Activated CD4-positive, CD25-positive, alpha-beta regulatory T cell treated with anti-CD3 and anti-CD28 coated beads, Interleukin-2, amount 50 U/mL, for 24 hours (primary cell): ENCODE measurements around the gene NT5C.

Experiments
- ATAC-seq, 2 donors: fragments of 150-1000 bp; cut with Tn5 transposase; one replicate each; pipeline ENCODE4 v1.10.0; 2021; ENCODE audit warnings: mild to moderate bottlenecking in 1 of 2, moderate library complexity in 1 of 2

NT5C gene

GRCh38 chr17:75114552-75115314 is 16.8 kb downstream of the NT5C start:
- no peak for ATAC-seq

GRCh38 chr17:75113798-75114551 is 17.6 kb downstream of the NT5C start:
- ATAC-seq = peak; percentile 64 to 74

GRCh38 chr17:75111777-75112335 is 19.7 kb downstream of the NT5C start:
- ATAC-seq = no peak

- ATAC-seq = no peak
These were observed 21.2 kb downstream of the NT5C start for GRCh38 chr17:75110234-75110937.

- ATAC-seq = peak; percentile 83 to 87
These were observed 21.9 kb downstream of the NT5C start, which contains the start of gene ARMC7 for GRCh38 chr17:75109407-75110233. ARMC7 (plus strand) TSS chr17:75109969; CDS start chr17:75110289, 320 bp downstream.

- no peak for ATAC-seq
These were observed 22.5 kb downstream of the NT5C start for GRCh38 chr17:75109046-75109406.

- no peak for ATAC-seq
These were observed 23.3 kb downstream of the NT5C start for GRCh38 chr17:75108193-75108592.

- no peak for ATAC-seq
These were observed 26.1 kb downstream of the NT5C start for GRCh38 chr17:75105126-75106080.

GRCh38 chr17:75103601-75104554 is 27.7 kb downstream of the NT5C start:
- ATAC-seq = no peak

- no peak for ATAC-seq
These were observed 29.1 kb downstream of the NT5C start for GRCh38 chr17:75102385-75102821.

- ATAC-seq = no peak
These were observed 31.5 kb downstream of the NT5C start for GRCh38 chr17:75099881-75100595.

GRCh38 chr17:75098861-75099260 is 32.7 kb downstream of the NT5C start:
- ATAC-seq = no peak

GRCh38 chr17:75097865-75098264 is 33.7 kb downstream of the NT5C start:
- no peak for ATAC-seq

- ATAC-seq = no peak
These were observed 35.4 kb downstream of the NT5C start for GRCh38 chr17:75096082-75096625.

GRCh38 chr17:75094871-75095399 is 36.6 kb downstream of the NT5C start:
- no peak for ATAC-seq

- no peak for ATAC-seq
These were observed 37.9 kb downstream of the NT5C start for GRCh38 chr17:75093548-75094158.

GRCh38 chr17:75091855-75092327 is 39.7 kb downstream of the NT5C start:
- no peak for ATAC-seq
